Esophagus muscularis mucosa (tissue), 3 donors: ENCODE data around the gene ZDHHC23.

Source experiments
- CTCF ChIP-seq, 3 experiments: fragments of 200-600 bp in 2 of 3; fragments of 450-650 bp in 1 of 3; sonication (generic) in 2 of 3; IDR thresholded peaks; one replicate each; pipeline ENCODE4 v1.5.1; 2017 to 2019; ENCODE audit warnings: antibody characterized with exemption in 3 of 3, mild to moderate bottlenecking in 2 of 3, moderate library complexity in 1 of 3
- POLR2AphosphoS5 ChIP-seq, 2 donors: sonication (generic); formaldehyde crosslinking; IDR thresholded peaks; one replicate each; pipeline ENCODE4 v1.6.1; 2017; ENCODE audit warnings: antibody characterized with exemption in 2 of 2

- TF ChIP-seq CTCF (IDR thresholded peaks at IDR 0.05) (no peak), POLR2AphosphoS5 (IDR thresholded peaks at IDR 0.05) (peak in 1 of 2 donors; percentile 16)
These were observed 21.2 kb downstream of the ZDHHC23 start for GRCh38 chr3:113968986-113969385.
